NCI-H1930 (cell line): ENCODE results near the gene ACSM6.
"Not testable (repeated sequence)": the region's sequence is repeated elsewhere in the genome, so short reads cannot be mapped to it uniquely, and the experiment has no call there.

Experiments used
- DNase-seq, 2 experiments: peaks; one replicate each; lab custom pipeline; 2025; lab: John Stamatoyannopoulos, UW

ACSM6 gene

GRCh38 chr10:95193944-95194343 lies at the start of gene ACSM6:
Gene ACSM6 (plus strand): TSS chr10:95194238. CDS start chr10:95194486, 248 bp downstream.
- no peak for DNase-seq

GRCh38 chr10:95168694-95169093 lies 25.3 kb upstream of the ACSM6 start:
- DNase-seq = no peak

GRCh38 chr10:95169522-95169921 lies 24.5 kb upstream of the ACSM6 start:
- no peak for DNase-seq

- no peak for DNase-seq
These were observed 23.2 kb upstream of the ACSM6 start for GRCh38 chr10:95170790-95171189.

- no peak for DNase-seq
These were observed 22.7 kb upstream of the ACSM6 start for GRCh38 chr10:95171336-95171735.

GRCh38 chr10:95172851-95173250 lies 21.2 kb upstream of the ACSM6 start:
- DNase-seq = no peak

GRCh38 chr10:95176101-95176500 lies 17.9 kb upstream of the ACSM6 start:
- DNase-seq = no peak

GRCh38 chr10:95177429-95177828 lies 16.6 kb upstream of the ACSM6 start:
- no peak for DNase-seq

DNA sequence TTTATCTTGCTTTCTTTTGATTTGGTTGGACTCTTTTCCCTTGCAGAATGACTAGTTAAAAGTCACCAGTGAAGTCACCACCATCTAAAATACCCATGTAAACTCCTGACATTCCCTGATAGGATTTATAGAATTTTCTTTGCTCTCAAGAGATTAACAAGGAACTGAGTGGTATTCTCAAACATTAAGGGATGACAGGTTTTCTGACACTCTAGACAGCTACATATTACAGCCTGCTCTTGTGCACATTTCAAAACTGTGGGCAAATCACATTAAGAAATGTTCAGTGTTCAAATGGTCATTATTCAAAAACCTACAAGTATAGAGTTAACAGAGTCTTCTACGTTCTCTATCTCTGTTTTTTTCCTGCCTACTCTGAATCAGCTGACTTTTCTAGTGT lies 15.8 kb upstream of the ACSM6 start:
- DNase-seq = no peak

DNA sequence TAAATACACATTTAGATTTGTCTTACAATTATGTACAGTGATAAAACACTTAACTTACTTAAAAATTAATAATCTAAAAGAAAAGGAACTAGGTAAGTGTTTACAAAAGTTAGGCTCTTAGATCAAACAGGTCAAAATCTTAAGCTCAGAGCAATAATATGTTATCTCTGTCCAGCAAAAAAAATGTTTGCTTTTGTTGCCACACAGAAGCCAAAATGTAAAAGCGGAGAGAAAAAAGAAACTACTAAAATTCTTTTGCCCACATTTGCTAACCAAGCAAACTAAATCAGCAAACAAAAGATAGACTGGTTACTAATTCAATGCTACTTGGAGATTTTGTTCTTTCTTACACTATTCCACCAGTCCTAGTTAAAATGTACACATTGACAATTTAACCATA lies 15.2 kb upstream of the ACSM6 start:
- no peak for DNase-seq

DNA sequence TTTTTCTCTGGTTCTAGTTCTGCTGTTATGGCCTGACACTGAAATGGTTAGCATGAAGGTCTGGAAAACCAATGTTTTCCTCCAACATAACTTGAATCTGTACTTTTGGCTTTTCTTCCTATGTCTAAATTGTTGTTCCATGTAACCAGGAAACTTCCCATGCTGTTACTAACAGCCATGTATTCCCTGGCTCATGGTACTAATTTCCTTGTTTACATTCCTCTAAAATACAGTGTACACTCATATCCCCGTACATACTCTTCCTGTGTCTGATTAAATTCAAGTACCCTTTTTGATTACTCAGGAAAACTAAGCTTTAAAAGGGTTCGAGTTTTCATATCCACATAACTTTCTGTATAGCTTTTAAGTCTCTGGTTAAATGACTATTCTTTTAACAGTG lies 12.3 kb upstream of the ACSM6 start:
- DNase-seq = no peak

GRCh38 chr10:95183271-95184230 lies 10.5 kb upstream of the ACSM6 start:
- peak; percentile 62 to 79 for DNase-seq

DNA sequence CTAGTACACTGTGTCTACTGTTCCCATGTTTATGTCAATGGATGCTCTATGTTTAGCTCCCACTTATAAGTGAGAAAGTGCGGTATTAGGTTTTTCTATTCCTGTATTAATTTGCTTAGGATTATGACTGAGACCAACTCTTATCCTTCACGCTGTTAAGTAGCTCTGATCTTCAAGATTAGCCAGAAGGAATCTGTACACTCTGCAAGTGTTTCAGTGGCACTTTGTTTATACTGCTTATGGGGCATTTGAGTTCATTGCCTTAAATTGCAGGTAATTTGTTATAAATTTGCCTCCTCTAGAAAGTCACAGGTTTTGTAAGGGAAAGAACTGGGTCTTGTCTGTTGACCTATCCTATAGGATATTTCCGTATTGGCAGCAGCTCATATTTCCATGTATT lies 6.4 kb upstream of the ACSM6 start:
- DNase-seq = no peak

DNA sequence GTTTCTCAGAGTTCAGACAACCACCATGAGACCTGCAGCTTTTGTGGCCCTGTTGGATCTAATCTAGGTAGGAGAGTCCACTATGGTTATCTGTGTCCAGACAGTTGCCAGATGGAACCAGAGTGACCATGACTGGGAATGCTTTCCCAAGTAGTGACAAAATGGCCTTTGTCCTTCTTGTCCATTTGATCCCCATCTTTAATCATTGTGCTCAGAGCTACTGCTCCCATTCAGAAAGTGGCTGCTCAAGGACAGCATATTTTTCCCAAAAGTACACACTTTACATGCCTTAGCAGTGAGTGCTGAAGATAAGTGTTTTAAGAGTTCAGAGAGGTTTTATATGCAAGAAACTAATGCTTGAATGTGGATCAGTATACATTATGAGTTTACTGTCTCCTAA lies 5.4 kb upstream of the ACSM6 start:
- DNase-seq = no peak

GRCh38 chr10:95196046-95196445 lies 2.0 kb downstream of the ACSM6 start:
- no peak for DNase-seq

DNA sequence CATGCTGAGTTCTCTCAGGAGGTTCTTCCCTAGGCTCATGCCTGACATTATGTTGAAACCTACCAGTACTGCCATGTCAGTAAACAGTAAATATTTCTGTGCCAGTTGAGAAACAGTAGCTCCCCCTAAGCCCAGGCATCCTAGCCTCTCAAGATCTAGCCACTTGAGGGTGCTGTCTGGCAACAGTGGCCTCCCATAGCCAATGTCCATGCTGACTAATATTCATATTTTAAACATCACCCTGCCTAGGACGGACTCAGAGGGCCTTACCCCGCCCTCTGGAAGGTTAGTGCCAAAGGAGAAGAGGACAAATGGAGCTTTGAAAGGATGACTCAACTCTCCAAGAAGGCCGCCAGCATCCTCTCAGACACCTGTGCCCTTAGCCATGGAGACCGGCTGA lies 7.7 kb downstream of the ACSM6 start:
- no peak for DNase-seq

- DNase-seq = not testable (repeated sequence)
These were observed 8.8 kb downstream of the ACSM6 start for GRCh38 chr10:95202865-95203264.

- no peak for DNase-seq
These were observed 14.8 kb downstream of the ACSM6 start for GRCh38 chr10:95208702-95209391.

DNA sequence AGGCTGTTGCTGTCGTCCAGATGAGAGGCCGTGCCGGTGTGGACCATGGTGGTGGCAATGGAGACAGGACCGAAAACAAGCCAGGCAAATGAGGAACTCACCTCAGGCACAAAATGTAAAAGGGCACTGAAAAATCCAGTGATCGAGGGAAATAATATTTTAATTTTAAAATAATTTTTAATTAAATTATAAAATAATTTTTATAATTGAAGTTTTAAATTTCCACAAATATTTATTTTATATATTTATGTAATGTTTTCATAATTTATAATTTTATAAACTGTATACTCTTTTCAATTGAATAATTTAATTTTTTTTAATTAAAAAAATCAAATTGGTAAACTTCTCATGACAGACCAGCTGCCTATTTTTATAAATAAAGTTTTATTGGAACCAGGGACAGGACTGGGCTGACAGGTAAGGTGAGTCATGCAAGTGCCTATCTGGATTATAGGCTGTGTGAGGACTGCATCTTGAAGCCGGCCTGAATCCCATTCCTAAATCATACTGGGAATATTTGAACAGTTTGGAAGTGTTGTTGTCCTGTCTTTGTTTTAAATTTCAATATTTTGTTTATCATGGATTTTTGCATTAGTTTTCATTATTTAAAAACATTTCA lies 15.6 kb downstream of the ACSM6 start:
- DNase-seq = no peak

- DNase-seq = no peak
These were observed 17.7 kb downstream of the ACSM6 start for GRCh38 chr10:95211606-95212279.

- no peak for DNase-seq
These were observed 20.3 kb downstream of the ACSM6 start for GRCh38 chr10:95214369-95214768.

- DNase-seq = no peak
These were observed 20.8 kb downstream of the ACSM6 start for GRCh38 chr10:95214793-95215192.
